IMR-90 (cell line): ENCODE results near the gene ALKBH3. TPM values are rescaled to one million over a fixed set of nuclear protein-coding genes. Genes with fewer than 3 reads are reported as not detected.

Experiments
- ATAC-seq: fragments of 200-7000 bp; cut with Tn5 transposase; 2 replicates; pipeline ENCODE4 v1.9.1; 2020; ENCODE audit warnings: low read depth, mild to moderate bottlenecking, moderate library complexity
- BruUV-seq: library from RNA; stranded (reverse); fragments of 400-500 nt; replicated peaks from 2 replicates; lab custom pipeline; 2021; lab: Mats Ljungman, UMichigan
- CTCF ChIA-PET: fragments of 300-600 bp; formaldehyde crosslinking; extraction: SDS; loops from one replicate; lab custom pipeline; 2021; ENCODE audit warnings: antibody characterized with exemption; lab: Yijun Ruan, JAX
- POLR2A ChIA-PET: fragments of 300-600 bp; sonication (Branson Sonifier 250); formaldehyde crosslinking; loops from one replicate; lab custom pipeline; 2022; ENCODE audit warnings: antibody characterized with exemption; ENCODE audit not compliant: unreplicated experiment; lab: Charles Lee
- DNase-seq: peaks from one replicate; pipeline ENCODE4 v3.0.0; 2013
- H2AFZ ChIP-seq: replicated peaks from 2 replicates; pipeline ENCODE3; 2013; ENCODE audit warnings: low read length, mild to moderate bottlenecking; ENCODE audit not compliant: poor library complexity
- H2AK5ac ChIP-seq: 2 replicates; pipeline ENCODE4 v1.6.1; 2013; ENCODE audit warnings: low read depth, low read length, inconsistent platforms
- H2AK9ac ChIP-seq: replicated peaks from 2 replicates; pipeline ENCODE3; 2013; ENCODE audit warnings: mild to moderate bottlenecking, low read depth, low read length, moderate library complexity; ENCODE audit not compliant: poor library complexity
- H2BK120ac ChIP-seq: 2 replicates; pipeline ENCODE4 v1.6.1; 2013; ENCODE audit warnings: low read depth, low read length, inconsistent platforms
- H2BK15ac ChIP-seq: 3 replicates; pipeline ENCODE4 v1.6.1; 2013; ENCODE audit warnings: low read depth, low read length, inconsistent platforms
- H2BK20ac ChIP-seq: 2 replicates; pipeline ENCODE4 v1.6.1; 2013; ENCODE audit warnings: low read depth, mild to moderate bottlenecking, inconsistent platforms, low read length, moderate library complexity
- H2BK5ac ChIP-seq: 2 replicates; pipeline ENCODE4 v1.6.1; 2013; ENCODE audit warnings: mild to moderate bottlenecking, low read depth, low read length, inconsistent platforms; ENCODE audit not compliant: poor library complexity, severe bottlenecking
- H3K14ac ChIP-seq: replicated peaks from 2 replicates; pipeline ENCODE4 v1.6.1; 2013; ENCODE audit warnings: low read depth, low read length, inconsistent platforms
- H3K18ac ChIP-seq: 2 replicates; pipeline ENCODE4 v1.6.1; 2013; ENCODE audit warnings: low read depth, low read length, control low read depth
- H3K23ac ChIP-seq: 2 replicates; pipeline ENCODE4 v1.6.1; 2013; ENCODE audit warnings: low read depth, low read length, inconsistent platforms
- H3K27ac ChIP-seq: 2 replicates; pipeline ENCODE4 v1.5.1; 2013; ENCODE audit warnings: mild to moderate bottlenecking, control low read depth, low read length; ENCODE audit not compliant: insufficient read depth
- H3K27me3 ChIP-seq: 2 replicates; pipeline ENCODE4 v1.6.1; 2013; ENCODE audit warnings: low read length; ENCODE audit not compliant: control insufficient read depth, insufficient read depth
- H3K36me3 ChIP-seq: 2 replicates; pipeline ENCODE4 v1.6.1; 2013; ENCODE audit warnings: low read length, mixed read lengths; ENCODE audit not compliant: control insufficient read depth, insufficient read depth
- H3K4ac ChIP-seq: 2 replicates; pipeline ENCODE4 v1.6.1; 2013; ENCODE audit warnings: low read depth, low read length, inconsistent platforms
- H3K4me1 ChIP-seq: 2 replicates; pipeline ENCODE4 v1.6.1; 2013; ENCODE audit warnings: low read length, mixed read lengths; ENCODE audit not compliant: control insufficient read depth, insufficient read depth
- H3K4me2 ChIP-seq: 2 replicates; pipeline ENCODE4 v1.6.1; 2013; ENCODE audit warnings: low read depth, mild to moderate bottlenecking, control low read depth, low read length, moderate library complexity
- H3K4me3 ChIP-seq: 2 replicates; pipeline ENCODE4 v1.5.1; 2013; ENCODE audit warnings: low read depth, mild to moderate bottlenecking, control low read depth, low read length, moderate library complexity; ENCODE audit not compliant: insufficient read depth
- H3K56ac ChIP-seq: 2 replicates; pipeline ENCODE4 v1.6.1; 2013; ENCODE audit warnings: low read length, inconsistent platforms; ENCODE audit not compliant: insufficient read depth; ENCODE audit errors: extremely low read depth
- H3K79me1 ChIP-seq, 2 experiments: 2 replicates each; pipeline ENCODE4 v1.6.1; 2013; ENCODE audit warnings: low read length in 2 of 2, inconsistent platforms in 1 of 2, low read depth in 1 of 2
- H3K9ac ChIP-seq: 2 replicates; pipeline ENCODE4 v1.6.1; 2013; ENCODE audit warnings: low read depth, low read length, control low read depth
- H3K9me1 ChIP-seq: 2 replicates; pipeline ENCODE4 v1.6.1; 2013; ENCODE audit warnings: low read length, inconsistent platforms; ENCODE audit not compliant: insufficient read depth
- H3K9me3 ChIP-seq: 2 replicates; pipeline ENCODE4 v1.6.1; 2013; ENCODE audit warnings: low read length; ENCODE audit not compliant: control insufficient read depth, insufficient read depth
- H4K20me1 ChIP-seq: 2 replicates; pipeline ENCODE4 v1.6.1; 2013; ENCODE audit warnings: low read length, inconsistent platforms; ENCODE audit not compliant: insufficient read depth
- H4K5ac ChIP-seq: 2 replicates; pipeline ENCODE4 v1.6.1; 2013; ENCODE audit warnings: mild to moderate bottlenecking, low read depth, low read length, control low read depth
- H4K8ac ChIP-seq, 2 experiments: 2 replicates each; pipeline ENCODE4 v1.6.1; 2013; ENCODE audit warnings: low read depth in 2 of 2, low read length in 2 of 2, control low read depth in 1 of 2, inconsistent platforms in 1 of 2
- H4K91ac ChIP-seq: 2 replicates; pipeline ENCODE4 v1.6.1; 2013; ENCODE audit warnings: low read depth, low read length, inconsistent platforms; ENCODE audit not compliant: insufficient read depth
- FOS ChIP-seq: fragments of 150-350 bp; IDR thresholded peaks from 2 replicates; pipeline ENCODE4 v1.6.1; 2016; ENCODE audit warnings: low read depth, low read length
- RFX5 ChIP-seq: IDR thresholded peaks from 2 replicates; pipeline ENCODE4 v1.8.0; 2012; ENCODE audit warnings: low read depth, mild to moderate bottlenecking, low read length, moderate library complexity
- WGBS, 2 experiments: methylation state at CpG; one replicate each; pipeline versions ENCODE4 v1.1.5 to v1.1.7; 2013; ENCODE audit warnings: missing lambda C conversion rate in 2 of 2; ENCODE audit not compliant: insufficient read length in 1 of 2; ENCODE audit errors: extremely low coverage in 2 of 2; 5-methylcytosine and 5-hydroxymethylcytosine counted together
- dilution Hi-C: fragments of 300-500 bp; cut with HindIII; formaldehyde crosslinking; loops from one replicate; pipeline ENCODE4 v1.14.3; 2018; ENCODE audit warnings: low sequenced_read_pairs; ENCODE audit not compliant: unreplicated experiment
- in situ Hi-C: fragments of 300-500 bp; cut with MboI; formaldehyde crosslinking; loops from 3 replicates; pipeline ENCODE4 v1.14.3; 2019; ENCODE audit warnings: low sequenced_read_pairs, inconsistent platforms, mixed read lengths
- intact Hi-C: fragments of 100-400 bp; cut with micrococcal nuclease; formaldehyde crosslinking; loops from 2 replicates; pipeline ENCODE4 v1.10.0; 2022
- polyA plus RNA-seq, 3 experiments: library from polyadenylated mRNA; depleted of rRNA; stranded (reverse); fragments of >200 nt; gene quantifications; 2 replicates each; pipeline ENCODE4 v1.2.3, GENCODE V29; 2012; ENCODE audit warnings: low replicate concordance in 1 of 3
- total RNA-seq: library from RNA; depleted of rRNA; stranded (reverse); fragments of >200 nt; gene quantifications from 2 replicates; pipeline ENCODE4 v1.2.3, GENCODE V29; 2012

ALKBH3 gene
- total and polyA plus RNA-seq, 2 of the 4 experiments (the other 2 are of a cell fraction), result 27.7 to 62.9 TPM

- H3K56ac ChIP-seq, result no peak overlapping the region
- H3K9ac ChIP-seq, result no peak overlapping the region
- H3K79me1 ChIP-seq, result no peaks in the 10 kb centered on the region
- peaks cover 15% of the 10 kb centered on the region for H3K4me1 ChIP-seq
- no peak overlapping the region for H4K91ac ChIP-seq
- 33% methylated on average over 1 of the region's 10 CpGs; no CpG with 5 or more reads in 1 of the 2 experiments for WGBS, 2 experiments
- H3K4me2 ChIP-seq, result no peak overlapping the region
- ATAC-seq (no peak), DNase-seq (peak; percentile 42)
- H3K18ac ChIP-seq, result no peak overlapping the region; the same call in 1 of the 2 replicates
- no peaks in the 10 kb centered on the region for H3K9me3 ChIP-seq
- H2BK5ac ChIP-seq, result no peak overlapping the region
- no peaks in the 10 kb centered on the region for H3K36me3 ChIP-seq
- in situ Hi-C loops, result no loop called here
- H2BK15ac ChIP-seq, result no peak overlapping the region
- dilution Hi-C loops, result no loop called here
- H3K27ac ChIP-seq, result no peak overlapping the region
- no peak overlapping the region for H2AFZ ChIP-seq
- no peak overlapping the region for H3K4ac ChIP-seq
- H3K23ac ChIP-seq, result no peak overlapping the region
- BruUV-seq, result no TSS peak
- no peak overlapping the region for H3K14ac ChIP-seq
- no peak overlapping the region for H2AK5ac ChIP-seq
- CTCF ChIA-PET, result no interaction called here
- no peak overlapping the region for H3K4me3 ChIP-seq
- H2BK120ac ChIP-seq, result no peak overlapping the region
- no peak overlapping the region for H2AK9ac ChIP-seq
- H2BK20ac ChIP-seq, result no peak overlapping the region
- intact Hi-C loops, result no loop called here
- POLR2A ChIA-PET, result no interaction called here
- 0 out of 2 replicates have a peak, but pooled peaks cover 3% of the 10 kb centered on the region for H3K9me1 ChIP-seq
- no peak overlapping the region for H4K8ac ChIP-seq
- H4K20me1 ChIP-seq, result no peaks in the 10 kb centered on the region
- peaks cover 8% of the 10 kb centered on the region; the same call in 1 of the 2 replicates for H3K27me3 ChIP-seq
- H4K5ac ChIP-seq, result no peak overlapping the region
- no peak for TF ChIP-seq FOS
- no peak for TF ChIP-seq RFX5
Measured at GRCh38 chr11:43930868-43931716, 50.5 kb downstream of the ALKBH3 start.
